GM18907 (cell line): ENCODE measurements around the gene CCDC83.

Experiments
- ATAC-seq: cut with Tn5 transposase; IDR thresholded peaks from one replicate; pipeline ENCODE4 v1.9.1; 2021; ENCODE audit warnings: mild to moderate bottlenecking, moderate library complexity; ENCODE audit not compliant: unreplicated experiment

CCDC83 gene

GRCh38 chr11:85855341-85855656, at the start of gene CCDC83:
TSS of gene CCDC83 (plus strand) at chr11:85855383. CDS start at chr11:85865124, 9,741 bp downstream.
- no peak for ATAC-seq

- ATAC-seq, result no peak
Measured at GRCh38 chr11:85805387-85805786, 49.8 kb upstream of the CCDC83 start.

- no peak for ATAC-seq
Measured at GRCh38 chr11:85806016-85806415, 49.2 kb upstream of the CCDC83 start.

DNA sequence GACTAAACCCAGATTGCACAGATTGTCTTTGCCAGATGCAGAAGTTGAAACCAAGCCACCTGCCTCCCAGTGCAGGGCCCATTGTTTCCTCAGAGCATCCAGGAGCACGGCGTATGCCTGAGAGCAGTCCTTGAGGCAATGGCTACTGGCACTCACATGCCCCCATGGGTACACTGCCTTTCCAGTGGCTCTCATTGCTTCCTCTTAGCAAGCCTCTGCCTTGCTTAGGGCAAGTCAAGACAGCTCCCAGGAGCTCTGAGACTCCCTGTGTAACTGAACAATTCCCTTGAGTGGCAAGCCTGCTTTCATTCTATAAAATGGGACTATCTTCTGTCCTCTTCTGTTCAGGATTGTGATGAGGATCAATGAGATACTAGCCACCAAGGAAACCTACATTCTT, 48.3 kb upstream of the CCDC83 start:
- no peak for ATAC-seq

GRCh38 chr11:85809191-85809590, 46.0 kb upstream of the CCDC83 start:
- peak; percentile 61 for ATAC-seq

DNA sequence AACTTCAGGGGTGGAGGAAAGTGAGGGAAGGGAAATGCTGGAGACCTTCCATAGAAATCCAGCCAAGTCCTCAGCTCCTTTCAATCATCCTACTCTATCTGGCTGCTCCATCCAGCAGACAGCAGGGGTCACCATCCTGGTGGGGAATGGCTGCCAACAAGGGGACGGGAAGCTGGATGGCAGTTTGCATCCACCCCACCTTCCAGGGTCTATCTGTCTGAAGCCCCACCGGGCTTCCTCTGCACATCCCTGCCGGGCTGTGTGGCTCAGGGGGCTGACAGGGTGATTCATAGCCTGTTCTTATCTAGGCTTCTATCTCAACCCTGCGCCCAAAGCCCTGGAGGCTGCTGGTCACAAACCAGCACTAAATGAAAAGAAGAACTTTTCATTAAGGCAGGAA, 45.3 kb upstream of the CCDC83 start:
- ATAC-seq, result no peak

DNA sequence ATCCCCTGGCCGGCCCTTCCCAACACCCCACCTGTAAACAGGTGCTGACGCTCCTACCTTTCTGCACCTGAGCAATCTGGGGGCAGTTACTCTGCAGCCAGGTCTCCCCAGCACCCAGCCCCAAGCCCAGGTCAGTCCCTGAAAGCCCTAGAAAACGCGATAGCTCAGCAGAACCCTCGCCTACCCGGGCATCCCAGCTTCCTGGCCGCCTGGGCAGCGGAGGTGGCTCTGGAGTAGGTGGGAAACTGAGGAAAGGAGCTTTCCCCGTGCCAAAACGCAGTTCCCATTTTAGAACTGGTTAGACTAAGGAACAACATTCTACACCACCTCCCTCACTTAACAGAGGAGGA, 44.7 kb upstream of the CCDC83 start:
- peak; percentile 13 for ATAC-seq

DNA sequence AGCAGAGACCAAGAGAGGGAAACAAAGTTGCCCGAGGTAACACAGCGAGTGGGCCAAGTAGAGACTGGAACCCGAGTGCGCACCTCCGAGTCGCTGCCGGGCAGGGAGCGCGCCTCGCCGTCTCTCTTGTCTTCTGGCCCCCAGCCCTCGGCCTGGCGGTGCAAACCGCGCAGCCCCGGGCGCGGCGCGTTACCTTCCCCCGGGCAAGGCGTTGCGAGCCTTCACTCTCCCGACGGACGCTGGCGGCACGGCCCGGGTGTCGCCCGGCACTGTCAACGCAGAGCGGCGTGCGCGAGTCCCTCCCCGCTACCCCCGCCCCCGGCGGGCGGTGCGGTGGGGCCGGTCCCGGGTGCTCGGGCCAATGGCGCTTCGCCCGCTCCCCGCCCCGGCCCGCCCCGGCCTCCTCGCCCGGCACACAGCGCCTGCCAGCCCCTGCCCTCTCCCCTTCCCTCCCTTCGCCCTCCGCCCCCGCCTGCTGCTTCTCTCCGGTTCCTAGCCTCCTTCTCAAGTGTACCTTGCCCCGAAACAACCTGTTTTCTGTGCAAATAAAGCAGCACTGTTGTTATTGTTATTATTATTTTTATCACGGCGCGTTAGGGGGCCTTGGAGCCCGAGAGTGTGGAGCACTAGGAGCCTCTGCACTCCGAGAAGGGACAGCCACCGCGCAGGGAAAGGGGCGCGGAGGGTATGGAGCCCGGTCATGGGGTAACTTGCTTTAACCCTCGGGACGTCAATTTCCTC, 44.1 kb upstream of the CCDC83 start, which contains the start of gene SYTL2:
Gene SYTL2 (minus strand): TSS at position 271 of the 741 bp plus-strand sequence. CDS start 53,416 bp downstream, outside the sequence.
- peak; percentile 89 for ATAC-seq

DNA sequence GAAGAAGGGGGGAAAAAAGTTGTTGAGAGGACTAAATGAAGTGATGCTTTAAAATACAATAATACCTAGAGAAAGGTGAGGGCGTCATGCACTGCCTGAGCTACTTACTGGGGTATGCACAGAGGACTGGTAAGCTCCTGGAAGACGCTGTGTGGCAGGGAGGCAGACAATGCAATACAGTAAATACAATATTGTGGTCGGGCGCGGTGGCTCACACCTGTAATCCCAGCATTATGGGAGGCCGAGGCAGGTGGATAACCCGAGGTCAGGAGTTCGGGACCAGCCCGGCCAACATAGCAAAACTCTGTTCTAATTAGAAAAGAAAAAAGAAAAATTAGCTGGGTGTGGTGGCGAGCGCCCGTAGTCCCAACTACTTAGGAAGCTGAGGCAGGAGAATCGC, 43.6 kb upstream of the CCDC83 start:
- ATAC-seq, result no peak

DNA sequence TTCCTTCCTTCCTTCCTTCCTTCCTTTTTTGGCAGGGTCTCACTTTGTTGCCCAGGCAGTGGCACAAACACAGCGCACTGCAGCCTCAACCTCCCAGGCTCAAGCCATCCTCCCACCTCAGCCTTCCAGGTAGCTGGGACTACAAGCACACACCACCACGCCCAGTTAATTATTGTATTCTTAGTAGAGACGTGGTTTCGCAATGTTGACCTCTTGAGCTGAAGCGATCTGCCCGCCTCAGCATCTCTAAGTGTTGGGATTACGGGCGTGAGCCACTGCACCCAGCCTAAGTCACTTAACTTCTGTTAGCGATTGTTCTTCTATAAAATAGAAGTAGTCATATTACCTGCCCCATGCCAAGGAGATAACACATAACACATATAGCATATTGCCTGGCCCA, 41.5 kb upstream of the CCDC83 start:
- no peak for ATAC-seq

DNA sequence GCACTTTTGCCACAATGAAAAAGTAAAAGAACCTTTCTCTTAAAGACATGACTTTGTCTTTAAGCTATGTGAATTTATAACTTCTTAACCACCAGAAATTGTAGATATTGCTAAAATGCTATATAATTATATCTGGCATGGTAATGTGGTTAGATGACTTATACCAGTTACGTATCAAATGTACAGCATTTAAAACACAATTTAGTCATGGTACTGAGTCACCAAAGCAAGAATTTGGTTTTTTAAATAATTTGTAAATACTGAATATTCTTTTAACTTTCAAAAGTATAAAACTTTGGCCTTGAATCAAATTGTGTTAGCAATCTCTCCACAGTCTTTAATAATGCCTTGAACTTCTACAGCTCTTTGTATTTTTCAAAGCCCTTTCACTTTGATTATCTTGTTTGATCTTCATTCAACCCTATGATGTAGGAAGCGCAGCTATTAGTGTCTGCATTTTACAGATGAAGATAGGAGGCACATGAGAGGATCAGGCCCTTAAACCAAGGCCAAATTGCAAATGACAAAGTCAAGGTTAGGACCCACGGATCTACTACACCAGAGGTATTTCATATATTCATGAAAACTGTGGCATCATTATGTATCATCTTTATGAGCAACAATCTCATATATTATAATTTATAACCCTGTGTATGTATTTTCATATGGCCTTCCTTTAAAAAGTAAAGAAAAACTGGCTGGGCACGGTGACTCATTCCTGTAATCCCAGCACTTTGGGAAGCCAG, 39.8 kb upstream of the CCDC83 start:
- no peak for ATAC-seq

DNA sequence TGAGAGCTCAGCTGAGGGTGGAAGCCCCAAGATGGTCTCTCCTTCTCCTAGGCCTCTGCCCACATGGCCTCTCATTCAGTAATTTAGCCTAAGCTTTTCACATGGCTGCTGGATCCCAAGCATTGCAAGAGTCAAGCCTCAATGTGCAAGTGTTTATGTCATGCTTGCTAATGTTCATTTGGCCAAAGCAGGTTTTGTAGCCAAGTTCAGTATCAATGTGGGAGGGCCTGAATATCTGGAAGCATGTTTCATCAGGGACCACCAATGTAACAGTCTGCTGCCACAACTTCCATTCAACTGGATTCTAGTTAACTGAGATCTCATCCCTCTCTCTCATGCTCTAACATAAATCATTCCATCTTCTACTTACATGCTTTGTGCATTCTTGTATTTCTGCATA, 35.7 kb upstream of the CCDC83 start:
- no peak for ATAC-seq

DNA sequence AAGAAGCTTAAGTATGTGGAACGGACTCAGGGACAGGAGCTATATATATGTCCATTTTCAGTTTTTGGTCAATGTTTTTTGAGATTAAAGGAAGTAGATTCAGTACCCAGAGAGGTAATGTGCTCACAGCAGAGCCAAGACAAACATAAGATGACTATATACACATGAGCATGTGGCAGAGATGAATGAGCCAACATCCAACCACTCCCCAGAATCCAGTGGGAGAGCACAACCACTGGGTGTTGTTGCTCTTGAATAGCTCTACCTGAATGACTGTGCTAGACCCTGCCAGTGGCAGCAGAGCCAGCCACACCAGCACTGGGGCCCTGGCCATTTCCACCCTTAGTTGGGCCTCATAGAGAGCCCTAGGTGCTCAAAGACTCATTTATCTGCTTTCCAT, 33.5 kb upstream of the CCDC83 start:
- ATAC-seq, result no peak

GRCh38 chr11:85822814-85823213, 32.4 kb upstream of the CCDC83 start:
- no peak for ATAC-seq

GRCh38 chr11:85823816-85824215, 31.4 kb upstream of the CCDC83 start:
- no peak for ATAC-seq

DNA sequence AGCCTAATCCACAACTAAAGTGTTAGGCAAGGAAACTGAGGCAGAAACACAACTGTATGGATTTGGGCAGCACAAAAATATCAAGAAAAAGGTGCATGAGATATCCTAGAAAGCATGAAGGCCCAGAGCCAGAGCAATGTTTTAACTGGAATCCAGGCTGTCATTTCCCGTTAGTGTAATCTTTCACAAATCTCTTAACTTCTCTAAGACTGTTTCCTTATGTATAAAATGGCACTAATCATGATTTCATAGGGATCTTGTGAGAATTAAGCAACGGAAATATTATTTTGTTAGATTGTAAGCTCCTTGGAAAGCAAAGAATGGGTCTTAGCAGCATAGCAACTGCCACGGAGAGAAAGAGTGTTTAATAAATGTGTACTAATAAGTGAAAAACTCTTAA, 29.6 kb upstream of the CCDC83 start:
- no peak for ATAC-seq

DNA sequence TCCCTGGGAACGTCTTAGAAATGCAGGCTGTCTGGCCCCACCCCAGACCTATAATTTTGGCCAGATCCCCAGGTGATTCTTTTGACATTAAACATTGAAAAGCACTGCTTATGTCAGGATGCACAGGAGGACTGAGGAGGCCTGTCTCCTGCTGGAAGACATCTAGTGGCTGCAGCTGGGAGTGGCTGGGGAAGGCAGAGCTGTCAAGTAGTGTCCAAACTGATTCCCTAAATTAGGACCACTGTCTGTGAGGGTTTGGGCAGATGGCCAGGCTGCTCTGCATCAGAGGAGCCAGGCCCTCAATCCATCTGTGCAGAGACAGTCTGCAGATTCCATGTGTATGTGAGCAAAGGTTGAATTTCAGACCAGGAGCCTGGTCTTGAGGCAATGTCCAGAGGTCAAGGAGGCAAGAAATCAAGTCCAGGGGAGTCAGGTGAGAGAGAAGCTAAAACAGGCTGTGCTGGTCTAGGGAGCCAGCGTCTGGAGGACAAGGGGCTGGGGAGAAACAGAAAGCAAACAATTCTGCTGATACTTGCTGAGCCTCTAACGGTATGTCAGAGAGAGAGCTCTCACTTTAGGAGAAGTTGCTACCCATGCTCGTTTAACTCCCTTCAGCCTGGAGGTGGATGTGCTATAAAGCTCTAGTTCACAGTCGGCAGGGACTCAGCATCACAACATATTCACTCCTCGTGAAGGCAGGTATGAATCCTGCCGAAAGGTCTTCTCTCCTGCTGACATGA, 28.9 kb upstream of the CCDC83 start:
- peak; percentile 64 for ATAC-seq

DNA sequence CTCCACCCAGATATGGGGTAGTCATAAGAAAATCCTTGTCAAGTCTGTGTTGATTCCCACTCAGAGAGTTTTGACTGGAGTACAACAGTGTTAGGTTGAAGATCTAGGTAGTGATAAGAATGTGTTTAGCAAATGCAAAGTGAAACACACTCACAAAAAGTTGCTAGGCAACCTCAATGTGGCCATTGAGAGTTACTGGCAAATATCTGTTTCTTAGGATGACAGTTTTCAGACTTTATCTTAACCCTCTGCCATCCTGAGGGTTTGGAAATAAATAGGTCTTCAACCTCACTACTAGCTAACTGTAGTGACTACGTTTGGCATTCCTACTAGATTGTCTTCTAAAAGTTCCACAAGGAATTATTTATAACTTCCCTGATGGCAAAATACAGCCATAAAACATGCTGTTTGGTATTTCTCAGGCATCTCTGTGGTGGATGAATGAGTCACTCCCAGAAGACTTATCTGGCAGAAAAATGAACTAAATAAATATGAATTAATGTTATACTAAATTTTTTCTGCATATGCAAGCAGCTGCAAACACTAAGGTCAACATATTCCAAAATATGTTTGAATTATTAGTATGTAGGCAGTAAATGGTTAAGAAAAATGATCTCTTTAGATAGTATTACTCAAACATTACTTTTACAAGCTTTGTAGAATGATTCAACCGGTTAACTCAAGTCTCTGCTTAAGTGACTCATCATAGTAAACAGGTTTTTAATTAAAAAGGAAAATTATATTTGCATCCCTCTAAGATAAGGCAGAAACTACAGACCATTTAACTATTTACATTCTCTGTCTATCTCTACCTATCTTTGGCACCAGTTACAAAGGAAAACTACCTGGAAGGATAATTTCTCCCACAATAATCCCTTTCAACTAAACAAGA, 27.2 kb upstream of the CCDC83 start:
- ATAC-seq, result no peak

DNA sequence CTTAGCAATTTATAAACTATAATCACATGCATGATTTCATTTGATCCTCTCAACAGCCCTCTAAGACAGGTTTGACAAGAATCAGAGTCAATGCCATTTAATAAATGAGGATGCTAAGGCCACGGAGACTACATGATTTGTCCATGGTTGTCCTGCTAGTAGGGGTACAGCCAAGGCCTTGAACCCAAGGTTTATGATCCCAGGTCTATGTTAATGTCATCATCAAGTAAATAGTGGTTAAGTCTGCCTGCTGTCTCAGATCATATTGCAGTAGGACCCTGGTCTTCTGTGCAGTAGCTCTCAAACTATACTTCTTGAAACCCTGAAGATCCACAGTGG, 26.6 kb upstream of the CCDC83 start:
- ATAC-seq, result no peak

DNA sequence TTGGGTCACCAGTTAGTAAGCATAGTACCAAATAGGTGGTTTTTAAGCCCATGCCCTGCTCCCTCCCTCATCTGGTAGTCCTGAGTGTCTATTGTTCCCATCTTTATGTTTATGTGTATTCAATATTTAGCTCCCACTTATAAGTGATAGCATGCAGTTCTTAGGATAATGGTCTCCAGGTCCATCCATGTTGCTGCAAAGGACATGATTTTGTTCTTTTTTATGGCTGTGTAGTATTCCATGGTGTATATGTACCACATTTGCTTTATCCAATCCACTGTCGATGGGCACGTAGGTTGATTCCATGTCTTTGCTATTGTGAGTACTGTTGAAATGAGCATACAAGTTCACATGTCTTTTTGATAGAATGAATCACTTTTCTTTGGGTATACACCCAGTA, 26.0 kb upstream of the CCDC83 start:
- no peak for ATAC-seq

DNA sequence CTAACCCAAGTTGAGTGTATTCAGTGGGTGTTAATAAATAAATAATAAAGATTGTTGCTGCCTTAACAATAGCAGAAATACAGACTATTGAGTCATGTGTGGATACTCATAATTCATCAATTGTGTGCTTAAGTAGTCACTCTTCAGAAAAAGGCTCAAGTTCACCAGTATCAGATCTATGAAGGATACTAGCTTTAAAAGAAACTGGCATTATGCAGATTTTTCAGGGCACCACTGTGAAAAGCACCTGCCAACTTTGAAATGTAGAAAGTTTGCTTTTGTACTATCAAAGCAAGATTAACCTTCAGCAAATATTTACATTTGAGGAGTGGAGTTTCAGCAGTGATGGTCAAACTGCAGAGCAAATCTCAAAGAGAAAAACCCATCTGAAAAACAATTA, 24.1 kb upstream of the CCDC83 start:
- ATAC-seq, result no peak
